Measurements from ENCODE around the gene ADCY7.

GRCh38 chr16:50247906-50248608, 18.3 kb upstream of the ADCY7 start:
- no peak for TF ChIP-seq EZH2 (IDR thresholded peaks at IDR 0.05; ENCODE audit: borderline replicate concordance)
- no peak for TF ChIP-seq CTCF (IDR thresholded peaks at IDR 0.05; ENCODE audit: poor library complexity)
